Mucosa of stomach (tissue), 1 donor: ENCODE results near the gene GRAMD2A.
A peak's percentile ranks its signal among the peaks of the same experiment; 100 is the strongest.

Experiments
- H3K27me3 ChIP-seq: one replicate; pipeline ENCODE4 v1.7.0; 2013; ENCODE audit warnings: mild to moderate bottlenecking, low read length; ENCODE audit not compliant: control insufficient read depth, insufficient read depth
- H3K36me3 ChIP-seq: one replicate; pipeline ENCODE4 v1.7.0; 2013; ENCODE audit warnings: low read length; ENCODE audit not compliant: control insufficient read depth, insufficient read depth
- H3K4me1 ChIP-seq: one replicate; pipeline ENCODE4 v1.7.0; 2013; ENCODE audit warnings: mild to moderate bottlenecking, low read length; ENCODE audit not compliant: control insufficient read depth, insufficient read depth
- H3K4me3 ChIP-seq: one replicate; pipeline ENCODE4 v1.7.0; 2013; ENCODE audit warnings: low read length
- H3K9ac ChIP-seq: one replicate; pipeline ENCODE4 v1.7.0; 2013; ENCODE audit warnings: mild to moderate bottlenecking, low read length, moderate library complexity
- H3K9me3 ChIP-seq: one replicate; pipeline ENCODE4 v1.7.0; 2013; ENCODE audit warnings: mild to moderate bottlenecking, low read length, moderate library complexity; ENCODE audit not compliant: control insufficient read depth
- donor health status: Pancreatic carcinoma.

The GRAMD2A gene

GRCh38 chr15:72230197-72231065 lies 32.8 kb upstream of the GRAMD2A start:
- H3K36me3 ChIP-seq = no peaks in the 10 kb centered on the region
- H3K9ac ChIP-seq = peak overlapping the region; percentile 79
- no peaks in the 10 kb centered on the region for H3K27me3 ChIP-seq
- no peaks in the 10 kb centered on the region for H3K9me3 ChIP-seq
- H3K4me3 ChIP-seq = peak overlapping the region; percentile 67
- peaks cover 41% of the 10 kb centered on the region for H3K4me1 ChIP-seq

GRCh38 chr15:72229947-72230196 lies 32.3 kb upstream of the GRAMD2A start:
- peaks cover 41% of the 10 kb centered on the region for H3K4me1 ChIP-seq
- H3K9me3 ChIP-seq = no peaks in the 10 kb centered on the region
- no peaks in the 10 kb centered on the region for H3K27me3 ChIP-seq
- no peaks in the 10 kb centered on the region for H3K36me3 ChIP-seq
- H3K4me3 ChIP-seq = peak overlapping the region; percentile 67
- H3K9ac ChIP-seq = peak overlapping the region; percentile 79

GRCh38 chr15:72229076-72229946 lies 31.7 kb upstream of the GRAMD2A start:
- Histone ChIP-seq H3K4me1 (peaks cover 41% of the 10 kb centered on the region), H3K36me3 (no peaks in the 10 kb centered on the region), H3K27me3 (no peaks in the 10 kb centered on the region), H3K4me3 (peak overlapping the region; percentile 67), H3K9ac (peak overlapping the region; percentile 79), H3K9me3 (no peaks in the 10 kb centered on the region)

GRCh38 chr15:72227720-72228119 lies 30.1 kb upstream of the GRAMD2A start:
- H3K9me3 ChIP-seq = no peaks in the 10 kb centered on the region
- no peaks in the 10 kb centered on the region for H3K27me3 ChIP-seq
- H3K4me1 ChIP-seq = peaks cover 39% of the 10 kb centered on the region
- no peak overlapping the region for H3K9ac ChIP-seq
- no peaks in the 10 kb centered on the region for H3K36me3 ChIP-seq
- H3K4me3 ChIP-seq = no peak overlapping the region

GRCh38 chr15:72227192-72227586 lies 29.6 kb upstream of the GRAMD2A start:
- Histone ChIP-seq H3K4me3 (no peak overlapping the region), H3K27me3 (no peaks in the 10 kb centered on the region), H3K4me1 (peaks cover 39% of the 10 kb centered on the region), H3K9me3 (no peaks in the 10 kb centered on the region), H3K9ac (no peak overlapping the region), H3K36me3 (no peaks in the 10 kb centered on the region)

- Histone ChIP-seq H3K4me3 (no peak overlapping the region), H3K27me3 (no peaks in the 10 kb centered on the region), H3K9me3 (no peaks in the 10 kb centered on the region), H3K36me3 (no peaks in the 10 kb centered on the region), H3K9ac (no peak overlapping the region), H3K4me1 (peaks cover 31% of the 10 kb centered on the region)
Observed at GRCh38 chr15:72223278-72223677, 25.7 kb upstream of the GRAMD2A start.

- Histone ChIP-seq H3K9ac (no peak overlapping the region), H3K4me3 (no peak overlapping the region), H3K4me1 (peaks cover 24% of the 10 kb centered on the region), H3K36me3 (no peaks in the 10 kb centered on the region), H3K9me3 (no peaks in the 10 kb centered on the region), H3K27me3 (no peaks in the 10 kb centered on the region)
Observed at GRCh38 chr15:72222393-72222792, 24.8 kb upstream of the GRAMD2A start.

- H3K9me3 ChIP-seq = no peaks in the 10 kb centered on the region
- H3K4me3 ChIP-seq = no peak overlapping the region
- H3K9ac ChIP-seq = no peak overlapping the region
- no peaks in the 10 kb centered on the region for H3K27me3 ChIP-seq
- peaks cover 14% of the 10 kb centered on the region for H3K4me1 ChIP-seq
- no peaks in the 10 kb centered on the region for H3K36me3 ChIP-seq
Observed at GRCh38 chr15:72220687-72221086, 23.1 kb upstream of the GRAMD2A start.

- H3K9me3 ChIP-seq = no peaks in the 10 kb centered on the region
- H3K4me1 ChIP-seq = peaks cover 8% of the 10 kb centered on the region
- no peak overlapping the region for H3K4me3 ChIP-seq
- H3K9ac ChIP-seq = no peak overlapping the region
- no peaks in the 10 kb centered on the region for H3K27me3 ChIP-seq
- H3K36me3 ChIP-seq = no peaks in the 10 kb centered on the region
Observed at GRCh38 chr15:72217216-72217615, 19.6 kb upstream of the GRAMD2A start.

GRCh38 chr15:72216079-72216478 lies 18.5 kb upstream of the GRAMD2A start:
- Histone ChIP-seq H3K4me1 (peaks cover 7% of the 10 kb centered on the region), H3K9me3 (no peaks in the 10 kb centered on the region), H3K4me3 (no peak overlapping the region), H3K27me3 (no peaks in the 10 kb centered on the region), H3K9ac (no peak overlapping the region), H3K36me3 (no peaks in the 10 kb centered on the region)

GRCh38 chr15:72207558-72208085 lies 10.0 kb upstream of the GRAMD2A start:
- Histone ChIP-seq H3K9ac (no peak overlapping the region), H3K36me3 (peaks cover 46% of the 10 kb centered on the region), H3K4me3 (no peak overlapping the region), H3K9me3 (no peaks in the 10 kb centered on the region), H3K4me1 (no peaks in the 10 kb centered on the region), H3K27me3 (no peaks in the 10 kb centered on the region)

- no peaks in the 10 kb centered on the region for H3K4me1 ChIP-seq
- H3K27me3 ChIP-seq = no peaks in the 10 kb centered on the region
- no peak overlapping the region for H3K4me3 ChIP-seq
- no peaks in the 10 kb centered on the region for H3K9me3 ChIP-seq
- H3K36me3 ChIP-seq = peaks cover 46% of the 10 kb centered on the region
- H3K9ac ChIP-seq = no peak overlapping the region
Observed at GRCh38 chr15:72206677-72207000, 9.1 kb upstream of the GRAMD2A start.
